C4-2B (cell line): ENCODE results near the gene RPS6KA5.

Experiments used
- CTCF ChIP-seq: fragments of 450-650 bp; conservative IDR thresholded peaks from 2 replicates; pipeline ENCODE4 v1.5.1; 2017; ENCODE audit warnings: mild to moderate bottlenecking
- ZFX ChIP-seq: fragments of 450-650 bp; IDR thresholded peaks from 2 replicates; pipeline ENCODE4 v1.6.1; 2017

GRCh38 chr14:90830931-90831701 is 229.3 kb downstream of the RPS6KA5 start:
- TF ChIP-seq CTCF (no peak), ZFX (no peak)
